HG03571 (cell line): ENCODE data around the gene UNG.

Experiments used
- ATAC-seq: cut with Tn5 transposase; IDR thresholded peaks from one replicate; pipeline ENCODE4 v1.9.1; 2021; ENCODE audit not compliant: unreplicated experiment

Gene UNG

GRCh38 chr12:109088818-109089217 is 8.6 kb upstream of the UNG start:
- no peak for ATAC-seq

DNA sequence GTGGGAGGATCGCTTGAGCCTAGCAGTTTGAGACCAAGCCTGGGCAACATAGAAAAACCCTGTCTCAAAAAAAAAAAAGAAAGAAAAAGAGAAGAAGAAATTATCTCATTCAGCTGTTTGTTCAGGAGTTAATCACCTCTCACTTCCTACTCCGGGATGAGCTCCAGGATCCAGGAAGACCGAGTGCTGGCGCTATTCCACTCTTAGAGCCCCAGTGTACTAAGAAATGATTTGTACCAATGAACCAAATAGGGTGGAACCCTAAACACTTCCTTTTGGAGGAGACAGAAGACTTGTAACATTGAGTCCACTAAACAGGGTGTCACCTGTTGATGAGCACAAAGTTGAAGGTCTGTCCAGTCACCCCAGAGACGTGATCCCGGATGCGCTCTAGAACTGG is 7.7 kb upstream of the UNG start:
- ATAC-seq: no peak

GRCh38 chr12:109092497-109093021 is 4.8 kb upstream of the UNG start:
- no peak for ATAC-seq

- peak; percentile 63 for ATAC-seq
These were observed 4.1 kb upstream of the UNG start, which contains the start of gene ALKBH2 for GRCh38 chr12:109093022-109093918. Gene ALKBH2, minus strand, starts transcription at chr12:109093472. Its CDS starts 686 bp downstream, at chr12:109092786.

DNA sequence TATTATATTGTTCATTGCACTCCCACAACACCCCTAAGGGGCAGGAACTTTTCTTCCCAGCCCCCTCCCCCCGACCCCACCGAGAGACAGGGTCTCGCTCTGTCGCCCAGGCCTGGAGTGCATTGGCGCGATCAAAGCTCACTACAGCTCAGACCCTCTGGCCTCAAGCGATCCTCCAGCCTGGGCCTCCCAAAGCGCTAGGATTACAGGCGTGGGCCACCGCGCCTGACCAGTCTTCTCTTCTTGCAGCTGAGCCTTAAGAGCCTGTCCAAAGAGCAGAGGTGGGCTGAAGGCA is 310 bp upstream of the UNG start:
- ATAC-seq: no peak

GRCh38 chr12:109098183-109098604 is 797 bp downstream of the UNG start:
- peak; percentile 26 for ATAC-seq

GRCh38 chr12:109098651-109099050 is 1.3 kb downstream of the UNG start:
- ATAC-seq: no peak

- no peak for ATAC-seq
These were observed 2.1 kb downstream of the UNG start for GRCh38 chr12:109099431-109100020.

DNA sequence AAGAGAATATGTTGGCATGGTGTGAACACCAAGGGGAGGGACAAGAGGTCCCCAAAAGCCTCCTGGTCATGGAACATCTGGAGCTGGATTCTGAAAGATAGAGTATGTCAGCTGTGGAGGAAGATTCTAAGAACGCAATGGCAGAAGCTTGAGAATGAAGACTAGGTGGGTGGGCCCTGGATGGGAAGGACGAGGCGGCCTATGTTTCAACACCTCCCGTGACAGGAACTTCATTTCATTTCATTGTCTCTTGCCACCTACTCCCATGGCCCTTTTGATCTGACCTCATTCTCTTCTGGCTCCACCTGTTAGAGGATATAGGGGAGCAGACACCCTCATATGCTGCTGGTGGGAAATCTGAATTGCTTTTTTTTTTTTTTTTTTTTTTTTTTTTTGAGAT is 3.3 kb downstream of the UNG start:
- ATAC-seq: no peak

- no peak for ATAC-seq
These were observed 5.1 kb downstream of the UNG start for GRCh38 chr12:109102491-109102890.

DNA sequence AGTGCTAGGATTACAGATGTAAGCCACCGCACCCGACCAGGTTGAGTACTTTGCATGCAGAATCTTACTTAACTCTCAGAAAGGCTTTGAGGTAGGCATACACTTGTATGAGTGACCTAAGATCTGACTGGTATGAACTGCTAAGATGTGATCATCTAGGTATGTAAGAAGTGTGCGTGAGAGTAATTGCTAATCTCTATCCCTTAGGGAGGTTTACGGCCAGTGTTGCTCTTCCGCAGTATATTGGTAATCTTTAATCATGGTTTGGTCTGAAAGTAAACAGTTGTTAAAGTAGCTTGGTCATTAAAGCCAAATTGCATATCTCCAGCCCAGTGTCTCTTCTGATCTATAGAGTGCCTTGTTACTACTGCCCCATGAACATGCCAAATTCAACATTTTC is 7.8 kb downstream of the UNG start:
- ATAC-seq: no peak

GRCh38 chr12:109109746-109110350 is 12.5 kb downstream of the UNG start:
- ATAC-seq: no peak

GRCh38 chr12:109110988-109111495 is 13.6 kb downstream of the UNG start:
- peak; percentile 55 for ATAC-seq

DNA sequence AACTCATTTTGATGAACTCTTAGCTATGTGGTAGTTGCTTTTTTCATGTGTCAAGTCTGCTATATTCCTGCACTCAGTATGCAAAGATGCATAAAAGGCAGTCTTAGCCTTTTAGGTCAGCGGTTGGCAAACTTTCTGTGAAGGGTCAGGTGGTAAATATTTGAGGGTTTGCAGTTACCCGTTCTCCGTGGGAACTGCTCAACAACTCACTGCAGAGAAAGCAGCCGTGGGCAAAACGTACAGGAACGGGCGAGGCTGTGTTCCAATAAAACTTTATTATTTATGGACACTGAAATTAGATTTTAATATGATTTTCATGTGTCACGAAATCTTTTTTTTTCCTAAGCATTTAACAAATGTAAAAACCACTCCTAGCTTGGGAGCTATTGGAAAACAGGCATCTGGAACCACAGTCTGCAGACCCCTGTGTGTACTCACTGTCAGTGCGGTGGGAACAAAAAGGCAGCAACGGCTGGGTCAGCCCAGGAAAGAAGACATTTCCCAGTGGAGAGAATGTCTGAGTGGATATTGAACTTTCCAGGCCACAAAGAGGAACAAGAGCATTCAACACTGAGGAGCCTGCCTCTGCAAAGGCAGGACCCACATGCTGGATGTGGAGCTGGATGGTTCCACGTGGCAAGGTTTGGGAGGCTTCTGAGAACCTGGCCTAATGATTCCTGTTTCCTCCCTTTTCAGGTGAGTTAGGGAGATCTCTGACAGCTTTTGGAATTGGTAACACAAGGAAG is 15.5 kb downstream of the UNG start:
- ATAC-seq: no peak

DNA sequence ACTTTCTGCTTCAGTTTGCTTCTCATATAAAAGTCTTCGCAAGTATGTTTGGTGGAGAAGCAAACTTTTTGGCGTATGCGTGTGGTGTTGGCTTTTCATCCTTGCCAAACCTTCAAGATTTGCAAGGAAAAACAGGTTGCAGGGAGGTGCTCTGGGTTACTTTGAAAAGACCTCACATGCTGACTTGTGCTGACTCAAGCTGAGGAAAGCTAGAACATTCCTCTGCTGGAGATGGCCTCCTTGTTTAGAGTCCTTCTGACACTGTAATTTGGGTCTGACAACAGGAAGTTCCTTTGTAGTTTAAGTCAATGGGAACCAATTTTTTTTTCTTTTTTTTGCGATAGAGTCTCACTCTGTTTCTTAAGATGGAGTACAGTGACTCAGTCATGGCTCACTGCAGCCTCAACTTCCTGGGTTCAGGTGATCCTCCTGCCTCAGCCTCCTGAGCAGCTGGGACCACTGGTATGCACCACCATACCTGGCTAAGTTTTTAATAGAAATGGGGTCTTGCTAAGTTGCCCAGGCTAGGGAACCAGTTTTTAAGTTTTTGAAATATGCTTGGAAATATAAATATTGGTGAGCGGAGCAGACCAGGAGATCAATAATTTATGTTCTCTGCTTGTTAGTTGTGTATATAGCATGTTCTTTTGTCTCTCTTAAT is 16.4 kb downstream of the UNG start:
- no peak for ATAC-seq

DNA sequence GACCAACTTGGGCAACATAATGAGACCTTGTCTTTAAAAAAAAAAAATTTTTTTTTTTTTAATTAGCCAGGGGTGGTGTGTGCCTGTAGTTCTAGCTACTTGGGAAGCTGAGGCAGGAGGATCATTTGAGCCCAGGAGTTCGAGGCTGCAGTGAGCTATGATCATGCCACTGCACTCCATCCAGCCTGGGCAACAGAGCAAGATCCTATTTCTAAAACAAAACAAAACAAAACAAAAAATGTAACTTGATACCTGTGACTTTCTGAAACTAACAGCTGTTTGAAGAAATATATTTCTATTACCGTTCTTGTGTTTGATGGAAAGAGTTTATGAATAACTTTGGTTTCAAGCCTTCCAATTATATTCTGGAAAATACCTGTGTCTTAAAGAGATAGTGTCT is 17.2 kb downstream of the UNG start:
- no peak for ATAC-seq

DNA sequence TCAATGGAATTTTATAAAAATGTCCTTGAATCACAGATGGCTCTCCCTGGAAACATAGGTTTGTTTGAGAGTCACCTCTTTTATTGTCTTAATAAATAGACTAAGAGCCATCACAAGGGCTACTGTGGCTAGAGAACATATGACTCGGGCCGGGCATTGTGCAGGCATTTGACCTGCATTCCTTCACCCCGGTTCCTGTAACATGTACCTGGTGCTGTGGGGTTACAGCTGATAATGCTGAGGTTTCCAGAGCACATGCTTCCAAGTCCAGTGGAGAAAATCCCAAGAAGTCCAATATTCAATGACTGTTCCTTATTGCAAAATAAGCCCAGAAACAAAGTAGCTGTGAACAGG is 18.0 kb downstream of the UNG start:
- ATAC-seq: no peak

- ATAC-seq: no peak
These were observed 18.6 kb downstream of the UNG start, which contains the start of gene ACACB for GRCh38 chr12:109115758-109116610. Gene ACACB, plus strand, starts transcription at chr12:109116587. Its CDS starts 22,819 bp downstream, at chr12:109139406.

DNA sequence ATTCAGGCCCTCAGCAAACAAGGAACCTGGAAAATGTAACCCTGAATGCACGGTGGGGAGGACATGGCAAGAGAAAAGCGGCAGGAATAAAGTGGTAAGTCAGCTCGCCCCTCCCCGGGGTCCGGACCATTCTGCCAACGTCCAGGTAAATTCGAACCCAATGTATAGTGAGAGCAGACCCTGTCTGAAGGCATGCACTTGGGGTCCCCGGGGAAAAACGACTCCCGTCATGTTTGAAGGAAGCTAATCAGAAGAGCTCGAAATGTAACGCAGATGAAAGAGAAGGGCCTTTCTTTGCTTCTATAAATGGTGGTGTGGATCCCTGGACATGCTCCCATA is 19.2 kb downstream of the UNG start:
- ATAC-seq: no peak

GRCh38 chr12:109120095-109120494 is 22.7 kb downstream of the UNG start:
- ATAC-seq: no peak
